Caco-2 (cell line): Measurements from ENCODE around the gene DRAM2. TPM values are rescaled to one million over a fixed set of nuclear protein-coding genes. Genes with fewer than 3 reads are reported as not detected.

ENCODE experiments used
- BruUV-seq: library from RNA; stranded (reverse); fragments of 400-500 nt; replicated peaks from 2 replicates; lab custom pipeline; 2021; lab: Mats Ljungman, UMichigan
- CTCF ChIA-PET: fragments of 300-600 bp; sonication (Branson Sonifier 250); formaldehyde crosslinking; loops from one replicate; lab custom pipeline; 2022; ENCODE audit warnings: antibody characterized with exemption; lab: Charles Lee
- POLR2A ChIA-PET: fragments of 300-600 bp; sonication (Branson Sonifier 250); formaldehyde crosslinking; loops from one replicate; lab custom pipeline; 2022; ENCODE audit warnings: antibody characterized with exemption; lab: Charles Lee
- DNase-seq, 2 experiments: peaks; one replicate each; pipeline versions ENCODE4 v3.0.0 to v3.0.0-alpha.2; 2020 to 2022
- H3K27me3 ChIP-seq: replicated peaks from 2 replicates; pipeline ENCODE4 v1.6.0; 2011; ENCODE audit warnings: low read length; ENCODE audit not compliant: control insufficient read depth, insufficient read depth
- H3K36me3 ChIP-seq: 2 replicates; pipeline ENCODE4 v1.5.1; 2011; ENCODE audit warnings: low read length; ENCODE audit not compliant: control insufficient read depth, insufficient read depth
- H3K4me1 ChIP-seq: fragments of 250-450 bp; sonication (Bioruptor Pico); 2 replicates; pipeline ENCODE4 v1.5.1; 2020; ENCODE audit warnings: mild to moderate bottlenecking
- H3K4me3 ChIP-seq: 2 replicates; pipeline ENCODE4 v1.5.1; 2011; ENCODE audit warnings: low read depth, mild to moderate bottlenecking, control low read depth, low read length
- H3K9me3 ChIP-seq: fragments of 250-450 bp; sonication (Bioruptor Pico); 2 replicates; pipeline ENCODE4 v1.5.1; 2020; ENCODE audit warnings: mild to moderate bottlenecking, moderate library complexity
- H3K27ac Mint-ChIP-seq: one replicate; pipeline ENCODE4 v1.8.0; 2022; ENCODE audit warnings: mixed read lengths; ENCODE audit not compliant: unreplicated experiment
- H3K27me3 Mint-ChIP-seq: one replicate; pipeline ENCODE4 v1.8.0; 2022; ENCODE audit warnings: mixed read lengths; ENCODE audit not compliant: insufficient read depth, unreplicated experiment
- H3K36me3 Mint-ChIP-seq: one replicate; pipeline ENCODE4 v1.8.0; 2022; ENCODE audit warnings: mild to moderate bottlenecking, mixed read lengths; ENCODE audit not compliant: insufficient read depth, unreplicated experiment
- H3K4me1 Mint-ChIP-seq: one replicate; pipeline ENCODE4 v1.8.0; 2022; ENCODE audit warnings: low read depth, mixed read lengths; ENCODE audit not compliant: unreplicated experiment
- H3K4me3 Mint-ChIP-seq: one replicate; pipeline ENCODE4 v1.8.0; 2022; ENCODE audit warnings: mild to moderate bottlenecking, moderate library complexity, mixed read lengths; ENCODE audit not compliant: unreplicated experiment
- H3K9me3 Mint-ChIP-seq: one replicate; pipeline ENCODE4 v1.8.0; 2022; ENCODE audit warnings: mixed read lengths; ENCODE audit not compliant: unreplicated experiment
- intact Hi-C: fragments of 100-400 bp; cut with micrococcal nuclease; formaldehyde crosslinking; loops from one replicate; pipeline ENCODE4 v1.10.0; 2022; ENCODE audit not compliant: unreplicated experiment
- total RNA-seq: library from RNA; stranded (reverse); gene quantifications from 2 replicates; pipeline ENCODE4 v1.2.3, GENCODE V29; 2022
- TF ChIP-seq, protein P1 (sequence below), 2 experiments: fragments of 200-600 bp in 1 of 2; IDR thresholded peaks; 1 replicate in 1 of 2; 2 replicates in 1 of 2; pipeline versions ENCODE4 v1.5.1 to v1.8.0; 2011 to 2022; ENCODE audit warnings: antibody characterized with exemption in 1 of 2, control low read depth in 1 of 2, inconsistent platforms in 1 of 2, low read depth in 1 of 2, low read length in 1 of 2, mild to moderate bottlenecking in 1 of 2, moderate library complexity in 1 of 2; ENCODE audit not compliant: insufficient read depth in 1 of 2, severe bottlenecking in 1 of 2, unreplicated experiment in 1 of 2

The DRAM2 gene
- total RNA-seq, 1 experiment from 2014 or later: 29.0 TPM

- ChIA-PET POLR2A (interaction anchor here (0.6 kb wide), 1 partner anchor 23 kb away, joined by 8 read pairs; no protein-coding TSS in a partner anchor), CTCF (no interaction called here)
- H3K36me3 Mint-ChIP-seq: peaks cover 13% of the 10 kb centered on the region
- no peaks in the 10 kb centered on the region for H3K27me3 Mint-ChIP-seq
- H3K4me3 Mint-ChIP-seq: no peak overlapping the region
- H3K36me3 ChIP-seq: no peaks in the 10 kb centered on the region; the same call in 1 of the 2 replicates
- H3K9me3 ChIP-seq: no peaks in the 10 kb centered on the region
- no peak overlapping the region for H3K4me3 ChIP-seq
- H3K27ac Mint-ChIP-seq: no peak overlapping the region
- TF ChIP-seq, protein P1, sequence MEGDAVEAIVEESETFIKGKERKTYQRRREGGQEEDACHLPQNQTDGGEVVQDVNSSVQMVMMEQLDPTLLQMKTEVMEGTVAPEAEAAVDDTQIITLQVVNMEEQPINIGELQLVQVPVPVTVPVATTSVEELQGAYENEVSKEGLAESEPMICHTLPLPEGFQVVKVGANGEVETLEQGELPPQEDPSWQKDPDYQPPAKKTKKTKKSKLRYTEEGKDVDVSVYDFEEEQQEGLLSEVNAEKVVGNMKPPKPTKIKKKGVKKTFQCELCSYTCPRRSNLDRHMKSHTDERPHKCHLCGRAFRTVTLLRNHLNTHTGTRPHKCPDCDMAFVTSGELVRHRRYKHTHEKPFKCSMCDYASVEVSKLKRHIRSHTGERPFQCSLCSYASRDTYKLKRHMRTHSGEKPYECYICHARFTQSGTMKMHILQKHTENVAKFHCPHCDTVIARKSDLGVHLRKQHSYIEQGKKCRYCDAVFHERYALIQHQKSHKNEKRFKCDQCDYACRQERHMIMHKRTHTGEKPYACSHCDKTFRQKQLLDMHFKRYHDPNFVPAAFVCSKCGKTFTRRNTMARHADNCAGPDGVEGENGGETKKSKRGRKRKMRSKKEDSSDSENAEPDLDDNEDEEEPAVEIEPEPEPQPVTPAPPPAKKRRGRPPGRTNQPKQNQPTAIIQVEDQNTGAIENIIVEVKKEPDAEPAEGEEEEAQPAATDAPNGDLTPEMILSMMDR (IDR thresholded peaks at IDR 0.05; ENCODE audit: insufficient read depth in 1 of 2, low read depth in 1 of 2, low read length in 1 of 2, severe bottlenecking in 1 of 2, unreplicated experiment in 1 of 2): no peak
- no TSS peak for BruUV-seq
- no peaks in the 10 kb centered on the region for H3K9me3 Mint-ChIP-seq
- H3K27me3 ChIP-seq: no peaks in the 10 kb centered on the region
- H3K4me1 Mint-ChIP-seq: peaks cover 4% of the 10 kb centered on the region
- DNase-seq: no peak
- H3K4me1 ChIP-seq: no peaks in the 10 kb centered on the region
- intact Hi-C loops: no loop called here
These were observed 11.8 kb downstream of the DRAM2 start for GRCh38 chr1:111127923-111128643.

- CTCF ChIA-PET: no interaction called here
- no peaks in the 10 kb centered on the region; the same call in 1 of the 2 replicates for H3K36me3 ChIP-seq
These were observed 13.5 kb downstream of the DRAM2 start for GRCh38 chr1:111126354-111126753.

DNA sequence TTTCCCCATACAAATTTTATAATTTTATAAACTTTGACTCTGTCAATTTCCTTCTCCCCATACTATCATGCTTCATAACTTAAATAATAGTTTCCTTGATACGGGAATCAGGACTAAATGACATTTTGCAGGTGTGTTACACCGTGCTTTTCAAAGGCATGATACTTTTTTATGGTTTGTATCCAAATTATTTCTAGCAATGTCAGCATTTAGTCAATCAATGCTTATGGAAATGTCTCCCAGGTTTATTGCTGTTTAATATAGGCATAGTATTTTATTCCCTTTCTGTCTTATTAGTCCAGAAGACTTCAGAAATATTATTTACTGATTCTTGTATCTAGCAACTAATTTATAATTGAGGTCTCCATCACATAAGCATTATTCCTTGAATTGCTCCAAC lies 23.4 kb downstream of the DRAM2 start:
- BruUV-seq: no TSS peak
- no peak for DNase-seq
- Histone ChIP-seq H3K27me3 (no peaks in the 10 kb centered on the region), H3K4me3 (no peak overlapping the region), H3K36me3 (no peaks in the 10 kb centered on the region), H3K4me1 (peaks cover 12% of the 10 kb centered on the region; the same call in 1 of the 2 replicates), H3K9me3 (no peaks in the 10 kb centered on the region)
- Mint-ChIP-seq H3K36me3 (peaks cover 5% of the 10 kb centered on the region), H3K4me1 (peaks cover 6% of the 10 kb centered on the region), H3K27me3 (no peaks in the 10 kb centered on the region), H3K27ac (no peak overlapping the region), H3K4me3 (no peak overlapping the region), H3K9me3 (no peaks in the 10 kb centered on the region)
- ChIA-PET POLR2A (no interaction called here), CTCF (no interaction called here)
- intact Hi-C loops: no loop called here
- TF ChIP-seq, protein P1 (IDR thresholded peaks at IDR 0.05; ENCODE audit: insufficient read depth in 1 of 2, low read depth in 1 of 2, low read length in 1 of 2, severe bottlenecking in 1 of 2, unreplicated experiment in 1 of 2): no peak

More at GRCh38 chr1:111126354-111126753, 13.5 kb downstream of the DRAM2 start:
- Histone ChIP-seq H3K27me3 (no peaks in the 10 kb centered on the region), H3K4me1 (no peaks in the 10 kb centered on the region), H3K9me3 (no peaks in the 10 kb centered on the region), H3K4me3 (no peak overlapping the region)
- Mint-ChIP-seq H3K36me3 (peaks cover 25% of the 10 kb centered on the region), H3K27me3 (no peaks in the 10 kb centered on the region), H3K4me1 (peaks cover 17% of the 10 kb centered on the region), H3K27ac (no peak overlapping the region), H3K9me3 (no peaks in the 10 kb centered on the region), H3K4me3 (no peak overlapping the region)
- intact Hi-C loops: no loop called here
- no peak for DNase-seq
- POLR2A ChIA-PET: no interaction called here
- BruUV-seq: no TSS peak
- TF ChIP-seq, protein P1 (IDR thresholded peaks at IDR 0.05; ENCODE audit: insufficient read depth in 1 of 2, low read depth in 1 of 2, low read length in 1 of 2, severe bottlenecking in 1 of 2, unreplicated experiment in 1 of 2): no peak
